ENCODE measurements around the gene FCMR.

- no peak for TF ChIP-seq CTCF (IDR thresholded peaks at IDR 0.05)
- no peak for TF ChIP-seq POLR2A (IDR thresholded peaks at IDR 0.05)
These were observed 30.4 kb upstream of the FCMR start for GRCh38 chr1:206952171-206952570.

Measured in tibial nerve (tissue), 3 donors.